CD14-positive monocyte (primary cell): ENCODE measurements around the gene HSD3B7. TPM values are rescaled to one million over a fixed set of nuclear protein-coding genes. Genes with fewer than 3 reads are reported as not detected.

ENCODE experiments used
- DNase-seq, 3 donors: peaks; one replicate each; pipeline ENCODE4 v3.0.0-alpha.2; 2011 to 2022
- H2AFZ ChIP-seq: 2 replicates; pipeline ENCODE4 v1.6.0; 2012; ENCODE audit warnings: mild to moderate bottlenecking, low read depth, low read length, inconsistent platforms; ENCODE audit not compliant: insufficient read depth, poor library complexity, severe bottlenecking
- H3K27ac ChIP-seq, 2 donors: 1 replicate in 1 of 2; 2 replicates in 1 of 2; pipeline ENCODE4 v1.5.1; 2012 to 2013; ENCODE audit warnings: low read length in 2 of 2, control low read depth in 1 of 2, inconsistent platforms in 1 of 2, low read depth in 1 of 2, mild to moderate bottlenecking in 1 of 2
- H3K27me3 ChIP-seq, 2 donors: one replicate each; pipeline versions ENCODE4 v1.6.0 to v1.6.1; 2011 to 2013; ENCODE audit warnings: low read length in 2 of 2; ENCODE audit not compliant: control insufficient read depth in 2 of 2, insufficient read depth in 2 of 2
- H3K36me3 ChIP-seq, 2 donors: replicated peaks in 1 of 2; 1 replicate in 1 of 2; 2 replicates in 1 of 2; pipeline versions ENCODE4 v1.5.1 to v1.6.1; 2012 to 2013; ENCODE audit warnings: low read length in 2 of 2, control low read depth in 1 of 2, inconsistent platforms in 1 of 2, mild to moderate bottlenecking in 1 of 2; ENCODE audit not compliant: insufficient read depth in 2 of 2, control insufficient read depth in 1 of 2
- H3K4me1 ChIP-seq, 2 donors: 1 replicate in 1 of 2; 2 replicates in 1 of 2; pipeline versions ENCODE4 v1.5.1 to v1.6.1; 2012 to 2013; ENCODE audit warnings: low read length in 2 of 2, control low read depth in 1 of 2, inconsistent platforms in 1 of 2, mild to moderate bottlenecking in 1 of 2, moderate library complexity in 1 of 2; ENCODE audit not compliant: insufficient read depth in 2 of 2, control insufficient read depth in 1 of 2
- H3K4me2 ChIP-seq: replicated peaks from 2 replicates; pipeline ENCODE3; 2012; ENCODE audit warnings: low read length, moderate library complexity, mild to moderate bottlenecking; ENCODE audit not compliant: poor library complexity, severe bottlenecking; ENCODE audit errors: extremely low read depth
- H3K4me3 ChIP-seq, 3 experiments: fragments of 200-600 bp in 1 of 3; sonication (generic) in 1 of 3; replicated peaks in 1 of 3; 1 replicate in 2 of 3; 2 replicates in 1 of 3; pipeline ENCODE4 v1.5.1; 2011 to 2013; ENCODE audit warnings: low read length in 3 of 3, mild to moderate bottlenecking in 3 of 3, control low read depth in 2 of 3, low read depth in 2 of 3, inconsistent platforms in 1 of 3, moderate library complexity in 1 of 3
- H3K79me2 ChIP-seq: 2 replicates; pipeline ENCODE4 v1.6.0; 2012; ENCODE audit warnings: mild to moderate bottlenecking, control low read depth, inconsistent platforms, low read length, moderate library complexity; ENCODE audit not compliant: insufficient read depth
- H3K9ac ChIP-seq: 2 replicates; pipeline ENCODE4 v1.6.0; 2017; ENCODE audit warnings: low read length, mild to moderate bottlenecking; ENCODE audit not compliant: insufficient read depth, poor library complexity, severe bottlenecking
- H3K9me3 ChIP-seq, 2 donors: replicated peaks in 1 of 2; 1 replicate in 1 of 2; 2 replicates in 1 of 2; pipeline versions ENCODE4 v1.5.1 to v1.6.1; 2012 to 2013; ENCODE audit warnings: low read length in 2 of 2, control low read depth in 1 of 2; ENCODE audit not compliant: control insufficient read depth in 1 of 2, insufficient read depth in 1 of 2
- H4K20me1 ChIP-seq: 2 replicates; pipeline ENCODE4 v1.6.0; 2012; ENCODE audit warnings: mild to moderate bottlenecking, low read length, control low read depth, moderate library complexity; ENCODE audit not compliant: insufficient read depth
- H3K27ac Mint-ChIP-seq, 7 donors: one replicate each; pipeline ENCODE4 v1.8.0; 2020; ENCODE audit warnings: mild to moderate bottlenecking in 7 of 7, mixed read lengths in 7 of 7, moderate library complexity in 6 of 7, inconsistent platforms in 2 of 7
- H3K27me3 Mint-ChIP-seq, 3 donors: one replicate each; pipeline ENCODE4 v1.8.0; 2021 to 2022; ENCODE audit warnings: low read depth in 3 of 3, mild to moderate bottlenecking in 3 of 3, mixed read lengths in 3 of 3, moderate library complexity in 3 of 3, inconsistent platforms in 1 of 3
- H3K36me3 Mint-ChIP-seq, 2 donors: one replicate each; pipeline ENCODE4 v1.8.0; 2020; ENCODE audit warnings: mixed read lengths in 2 of 2, inconsistent platforms in 1 of 2, mild to moderate bottlenecking in 1 of 2
- H3K4me1 Mint-ChIP-seq: one replicate; pipeline ENCODE4 v1.8.0; 2020; ENCODE audit warnings: mild to moderate bottlenecking, mixed read lengths
- H3K4me3 Mint-ChIP-seq, 2 donors: one replicate each; pipeline ENCODE4 v1.8.0; 2020; ENCODE audit warnings: mild to moderate bottlenecking in 2 of 2, mixed read lengths in 2 of 2, moderate library complexity in 1 of 2
- H3K9me3 Mint-ChIP-seq, 7 donors: one replicate each; pipeline ENCODE4 v1.8.0; 2020 to 2022; ENCODE audit warnings: mixed read lengths in 7 of 7, mild to moderate bottlenecking in 6 of 7, moderate library complexity in 6 of 7, inconsistent platforms in 2 of 7
- WGBS: methylation state at CpG from one replicate; pipeline ENCODE4 v1.1.5; 2013; ENCODE audit warnings: missing lambda C conversion rate; ENCODE audit not compliant: insufficient coverage; 5-methylcytosine and 5-hydroxymethylcytosine counted together
- intact Hi-C, 2 donors: fragments of 100-400 bp; cut with micrococcal nuclease; formaldehyde crosslinking; loops; one replicate each; pipeline versions ENCODE4 v1.15.0 to v1.15.1; 2023
- polyA plus RNA-seq, 3 donors: library from polyadenylated mRNA; depleted of rRNA in 1 of 3; unstranded in 2 of 3; stranded (reverse) in 1 of 3; fragments of 300-500 nt in 2 of 3; fragments of >200 nt in 1 of 3; fragmentation: Illumina TruSeq in 2 of 3; gene quantifications; 1 replicate in 2 of 3; 2 replicates in 1 of 3; pipeline ENCODE4 v1.2.3, GENCODE V29; 2012 to 2021
- TF ChIP-seq, protein P1 (sequence below): fragments of 200-600 bp; IDR thresholded peaks from one replicate; pipeline ENCODE4 v1.8.0; 2022; ENCODE audit warnings: antibody characterized with exemption, mild to moderate bottlenecking

The HSD3B7 gene
- polyA plus RNA-seq, 3 donors: 0.89 to 4.3 (median 2.7) TPM

DNA sequence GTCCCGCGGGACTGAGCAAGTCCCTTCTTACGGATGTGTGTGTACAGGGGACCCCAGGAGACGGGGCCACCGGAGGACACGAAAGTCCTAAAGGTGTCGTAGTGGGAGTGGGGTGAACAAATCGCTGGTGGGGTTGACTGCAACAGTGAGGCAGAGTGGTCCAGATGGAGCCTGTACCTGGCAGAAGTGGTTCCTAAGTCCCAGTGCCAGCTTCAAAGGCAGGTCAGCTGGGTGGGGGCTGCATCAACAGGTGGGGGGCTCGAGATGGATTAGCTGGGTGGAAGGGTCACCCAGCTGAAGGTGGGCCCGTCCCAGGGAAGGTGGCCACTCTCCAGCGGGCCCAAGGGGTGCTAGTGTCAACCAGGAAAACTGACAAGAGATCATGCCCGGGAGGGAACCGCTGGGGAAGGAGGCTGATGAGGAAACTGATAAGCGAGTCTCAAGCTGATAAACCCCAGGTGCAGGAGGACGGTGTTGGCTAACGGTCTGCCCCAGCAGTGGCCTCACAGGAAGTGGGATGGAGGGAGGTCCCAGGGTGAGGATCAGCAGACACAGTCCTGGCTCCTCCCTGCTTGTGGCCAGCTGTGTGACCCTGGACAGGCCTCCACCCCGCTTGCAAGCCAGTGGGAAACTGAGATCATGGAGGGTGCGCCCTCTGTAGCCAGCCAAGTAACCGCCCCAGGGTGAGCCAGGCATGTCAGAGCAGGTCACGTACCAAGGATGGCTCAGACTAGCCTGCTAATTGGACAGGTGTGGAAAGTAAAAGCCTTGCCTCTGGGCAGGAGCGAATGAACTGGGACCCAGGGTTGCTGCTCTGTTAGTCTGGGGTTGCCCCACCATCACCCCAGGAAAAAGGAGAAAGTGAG, 35.1 kb upstream of the HSD3B7 start:
- TF ChIP-seq, protein P1, sequence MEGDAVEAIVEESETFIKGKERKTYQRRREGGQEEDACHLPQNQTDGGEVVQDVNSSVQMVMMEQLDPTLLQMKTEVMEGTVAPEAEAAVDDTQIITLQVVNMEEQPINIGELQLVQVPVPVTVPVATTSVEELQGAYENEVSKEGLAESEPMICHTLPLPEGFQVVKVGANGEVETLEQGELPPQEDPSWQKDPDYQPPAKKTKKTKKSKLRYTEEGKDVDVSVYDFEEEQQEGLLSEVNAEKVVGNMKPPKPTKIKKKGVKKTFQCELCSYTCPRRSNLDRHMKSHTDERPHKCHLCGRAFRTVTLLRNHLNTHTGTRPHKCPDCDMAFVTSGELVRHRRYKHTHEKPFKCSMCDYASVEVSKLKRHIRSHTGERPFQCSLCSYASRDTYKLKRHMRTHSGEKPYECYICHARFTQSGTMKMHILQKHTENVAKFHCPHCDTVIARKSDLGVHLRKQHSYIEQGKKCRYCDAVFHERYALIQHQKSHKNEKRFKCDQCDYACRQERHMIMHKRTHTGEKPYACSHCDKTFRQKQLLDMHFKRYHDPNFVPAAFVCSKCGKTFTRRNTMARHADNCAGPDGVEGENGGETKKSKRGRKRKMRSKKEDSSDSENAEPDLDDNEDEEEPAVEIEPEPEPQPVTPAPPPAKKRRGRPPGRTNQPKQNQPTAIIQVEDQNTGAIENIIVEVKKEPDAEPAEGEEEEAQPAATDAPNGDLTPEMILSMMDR: no peak
- H3K4me1 ChIP-seq: peaks cover 25 to 28% of the 10 kb centered on the region in 2 donors
- peak overlapping the region; percentile 84 to 95 (median 90) for H3K27ac Mint-ChIP-seq
- H3K4me3 ChIP-seq: peak overlapping the region; percentile 59 to 99 (median 85)
- peak overlapping the region; percentile 91 for H3K9ac ChIP-seq
- peaks cover 0 to 1% (median 0%) of the 10 kb centered on the region in 7 donors for H3K9me3 Mint-ChIP-seq
- no peaks in the 10 kb centered on the region for H3K9me3 ChIP-seq
- peaks cover 44% of the 10 kb centered on the region for H3K79me2 ChIP-seq
- DNase-seq: peak; percentile 44 to 60 (median 53)
- H2AFZ ChIP-seq: peak overlapping the region; percentile 91
- H3K27ac ChIP-seq: peak overlapping the region; percentile 38 to 80
- H3K27me3 ChIP-seq: no peaks in the 10 kb centered on the region
- intact Hi-C loops: loop anchor here in 1 of 2 donors (10.0 kb wide), 1 partner anchor 145 kb away; the partner anchor contains the start of gene VKORC1
- peaks cover 7 to 36% of the 10 kb centered on the region in 2 donors for H3K36me3 Mint-ChIP-seq
- H3K36me3 ChIP-seq: peaks cover 19 to 31% of the 10 kb centered on the region in 2 donors
- 0% methylated on average over 21 of the region's 21 CpGs for WGBS
- H3K27me3 Mint-ChIP-seq: peaks cover 0 to 4% (median 0%) of the 10 kb centered on the region in 3 donors
- peaks cover 54% of the 10 kb centered on the region for H4K20me1 ChIP-seq
- peak overlapping the region; percentile 99 for H3K4me2 ChIP-seq
- peak overlapping the region; percentile 90 to 97 for H3K4me3 Mint-ChIP-seq
- H3K4me1 Mint-ChIP-seq: peaks cover 22% of the 10 kb centered on the region

DNA sequence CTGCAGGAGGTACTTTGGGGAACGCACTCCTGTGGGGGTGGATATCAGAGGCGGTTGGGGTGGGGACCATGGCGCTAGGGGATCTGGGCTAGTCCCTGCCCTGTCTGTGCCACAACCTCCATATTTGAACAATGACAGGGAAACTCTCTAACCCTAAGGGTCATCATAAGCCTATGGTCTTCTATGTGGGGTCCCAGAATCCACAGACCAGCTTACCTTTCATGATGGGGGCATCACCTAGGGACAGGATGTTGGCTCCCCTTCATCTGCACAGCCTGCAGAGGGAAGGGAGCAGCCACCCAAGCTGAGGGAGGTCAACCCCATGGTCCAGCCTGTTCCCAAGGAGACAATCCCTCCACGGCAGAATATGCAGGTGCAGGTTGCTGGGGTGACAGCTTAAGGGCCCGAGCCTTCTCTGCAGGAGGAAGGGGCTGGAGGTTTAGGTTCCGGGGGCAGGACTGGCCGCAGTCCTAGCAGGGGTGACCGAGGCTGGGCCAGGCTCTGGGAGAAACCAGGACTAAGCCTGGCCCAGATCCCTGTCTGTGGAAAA, 34.4 kb upstream of the HSD3B7 start:
- H3K9ac ChIP-seq: peak overlapping the region; percentile 91

More for the DNA sequence above, 34.4 kb upstream of the HSD3B7 start:
- no peak overlapping the region for H2AFZ ChIP-seq
- TF ChIP-seq, protein P1: no peak
- no peak for DNase-seq
- peak overlapping the region; percentile 99 for H3K4me2 ChIP-seq
- peaks cover 0 to 1% (median 0%) of the 10 kb centered on the region in 7 donors for H3K9me3 Mint-ChIP-seq
- peaks cover 25 to 28% of the 10 kb centered on the region in 2 donors for H3K4me1 ChIP-seq
- H3K36me3 ChIP-seq: peaks cover 17 to 31% of the 10 kb centered on the region in 2 donors
- peak overlapping the region; percentile 90 to 97 for H3K4me3 Mint-ChIP-seq
- H3K27ac Mint-ChIP-seq: peak overlapping the region; percentile 84 to 95 (median 90)
- peaks cover 4 to 33% of the 10 kb centered on the region in 2 donors for H3K36me3 Mint-ChIP-seq
- H4K20me1 ChIP-seq: peaks cover 57% of the 10 kb centered on the region
- H3K9me3 ChIP-seq: no peaks in the 10 kb centered on the region
- H3K4me1 Mint-ChIP-seq: peaks cover 22% of the 10 kb centered on the region
- H3K4me3 ChIP-seq: peak overlapping the region; percentile 59 to 99 (median 85)
- intact Hi-C loops: loop anchor here in 1 of 2 donors (10.0 kb wide), 1 partner anchor 144 kb away; the partner anchor contains the start of gene VKORC1
- peaks cover 0 to 4% (median 0%) of the 10 kb centered on the region in 3 donors for H3K27me3 Mint-ChIP-seq
- peak overlapping the region; percentile 38 to 80 for H3K27ac ChIP-seq
- peaks cover 44% of the 10 kb centered on the region for H3K79me2 ChIP-seq
- 79% methylated on average over 6 of the region's 8 CpGs for WGBS
- no peaks in the 10 kb centered on the region for H3K27me3 ChIP-seq
